Stomach (tissue), 4 donors: ENCODE data around the gene FLT1.

Source experiments
- CTCF ChIP-seq, 7 experiments: fragments of 450-650 bp in 4 of 7; fragments of 200-600 bp in 3 of 7; sonication (generic) in 3 of 7; IDR thresholded peaks; one replicate each; pipeline ENCODE4 v1.5.1; 2016 to 2019; ENCODE audit warnings: antibody characterized with exemption in 7 of 7, control low read depth in 2 of 7, mild to moderate bottlenecking in 1 of 7
- EP300 ChIP-seq: sonication (generic); formaldehyde crosslinking; IDR thresholded peaks from one replicate; pipeline ENCODE4 v1.6.1; 2017; ENCODE audit warnings: antibody characterized with exemption
- POLR2A ChIP-seq, 4 donors: fragments of 450-650 bp; IDR thresholded peaks; one replicate each; pipeline ENCODE4 v1.6.1; 2016; ENCODE audit warnings: antibody characterized with exemption in 4 of 4, control low read depth in 2 of 4, mild to moderate bottlenecking in 1 of 4, moderate library complexity in 1 of 4
- POLR2AphosphoS5 ChIP-seq, 3 donors: sonication (generic); formaldehyde crosslinking; IDR thresholded peaks; one replicate each; pipeline ENCODE4 v1.6.1; 2016; ENCODE audit warnings: antibody characterized with exemption in 3 of 3

DNA sequence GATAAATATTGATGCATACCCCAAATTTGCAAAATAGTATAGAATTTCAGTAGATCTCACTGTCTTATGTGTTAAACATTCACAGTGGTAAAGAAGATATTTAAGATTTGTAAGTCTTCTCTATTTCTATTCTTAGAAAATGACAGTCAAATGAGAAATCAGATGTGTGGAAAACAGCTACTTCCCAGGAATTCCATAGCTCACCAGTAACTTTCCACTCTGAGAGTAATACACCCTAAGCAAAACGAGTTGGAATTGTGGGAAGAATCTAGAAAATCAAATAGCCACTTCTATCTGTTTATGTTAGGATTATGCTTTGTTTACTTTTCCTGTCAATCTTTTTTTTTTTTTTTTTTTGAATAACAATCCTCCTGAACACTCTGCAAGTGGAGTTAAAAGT lies 69.1 kb downstream of the FLT1 start:
- TF ChIP-seq POLR2A (IDR thresholded peaks at IDR 0.05): no peak
- TF ChIP-seq CTCF (IDR thresholded peaks at IDR 0.05): no peak
- no peak for TF ChIP-seq EP300
- no peak for TF ChIP-seq POLR2AphosphoS5 (IDR thresholded peaks at IDR 0.05)
